Spleen (tissue), 11 donors: ENCODE measurements around the gene ZMIZ1. TPM values are rescaled to one million over a fixed set of nuclear protein-coding genes. Genes with fewer than 3 reads are reported as not detected.

Source experiments
- DNase-seq: peaks from one replicate; pipeline ENCODE4 v3.0.0-alpha.2; 2020
- H3K27ac ChIP-seq, 8 donors: fragments of 200-600 bp; sonication (generic) in 7 of 8; 1 replicate in 4 of 8; 2 replicates in 4 of 8; pipeline versions ENCODE4 v1.5.0 to v1.8.0; 2016 to 2021; ENCODE audit warnings: inconsistent platforms in 4 of 8, mild to moderate bottlenecking in 4 of 8, moderate library complexity in 1 of 8
- H3K27me3 ChIP-seq, 7 donors: fragments of 200-600 bp; sonication (generic) in 6 of 7; replicated peaks in 1 of 7; 1 replicate in 4 of 7; 2 replicates in 3 of 7; pipeline versions ENCODE4 v1.5.0 to v1.8.0; 2016 to 2021; ENCODE audit warnings: inconsistent platforms in 3 of 7, mild to moderate bottlenecking in 1 of 7
- H3K36me3 ChIP-seq, 6 donors: fragments of 200-600 bp; sonication (generic) in 5 of 6; 1 replicate in 4 of 6; 2 replicates in 2 of 6; pipeline versions ENCODE4 v1.5.0 to v1.8.0; 2016 to 2021; ENCODE audit warnings: inconsistent platforms in 2 of 6
- H3K4me1 ChIP-seq, 6 donors: fragments of 200-600 bp; sonication (generic) in 5 of 6; 1 replicate in 3 of 6; 2 replicates in 3 of 6; pipeline versions ENCODE4 v1.5.0 to v1.8.0; 2016 to 2021; ENCODE audit warnings: inconsistent platforms in 3 of 6
- H3K4me3 ChIP-seq, 8 donors: fragments of 200-600 bp; sonication (generic) in 7 of 8; 1 replicate in 4 of 8; 2 replicates in 4 of 8; pipeline versions ENCODE4 v1.5.0 to v1.8.0; 2016 to 2021; ENCODE audit warnings: inconsistent platforms in 4 of 8, mild to moderate bottlenecking in 4 of 8, moderate library complexity in 2 of 8
- H3K9me3 ChIP-seq, 8 donors: fragments of 200-600 bp; sonication (generic) in 7 of 8; 1 replicate in 4 of 8; 2 replicates in 4 of 8; pipeline versions ENCODE4 v1.5.0 to v1.8.0; 2016 to 2021; ENCODE audit warnings: inconsistent platforms in 4 of 8
- POLR2A ChIP-seq, 3 donors: fragments of 450-650 bp; IDR thresholded peaks; one replicate each; pipeline ENCODE4 v1.5.1; 2017; ENCODE audit warnings: antibody characterized with exemption in 3 of 3, mild to moderate bottlenecking in 1 of 3
- POLR2AphosphoS5 ChIP-seq, 3 donors: sonication (generic); formaldehyde crosslinking; IDR thresholded peaks; one replicate each; pipeline ENCODE4 v1.5.1; 2017; ENCODE audit warnings: antibody characterized with exemption in 3 of 3
- WGBS, 5 donors: extraction: QIAGEN DNeasy Blood & Tissue Kit in 3 of 5; methylation state at CpG; one replicate each; pipeline versions ENCODE4 v1.1.5 to v1.1.7; 2013 to 2018; 5-methylcytosine and 5-hydroxymethylcytosine counted together
- intact Hi-C: fragments of 100-400 bp; cut with DNase I; formaldehyde crosslinking; loops from one replicate; pipeline ENCODE4 v1.15.0; 2023; ENCODE audit warnings: low total_unique reads
- polyA plus RNA-seq, 3 donors: library from polyadenylated mRNA; stranded (reverse); fragments of 200-250 nt; gene quantifications; one replicate each; pipeline ENCODE4 v1.2.1, GENCODE V29; 2013
- total RNA-seq, 7 donors: library from RNA; depleted of rRNA in 3 of 7; stranded (reverse); fragments of >200 nt in 3 of 7; fragmentation: NEBNext Ultra II Directional in 4 of 7; extraction: Animal tissue kit (Norgen Biotek cat#: 25700) in 4 of 7; gene quantifications; one replicate each; pipeline versions ENCODE4 v1.1.0 to v1.2.1, GENCODE V29; 2016 to 2021
- TF ChIP-seq, protein P1 (sequence below), 11 experiments: fragments of 200-600 bp in 7 of 11; fragments of 450-650 bp in 4 of 11; sonication (generic) in 4 of 11; IDR thresholded peaks in 8 of 11; conservative IDR thresholded peaks in 3 of 11; 1 replicate in 7 of 11; 2 replicates in 4 of 11; pipeline versions ENCODE4 v1.4.0 to v1.8.0; 2016 to 2021; ENCODE audit warnings: antibody characterized with exemption in 11 of 11, inconsistent platforms in 4 of 11, mild to moderate bottlenecking in 1 of 11
- donor health status: healthy with polysubstance abuse.
- donor health status: DM: no; HTN: no; CAD: no; lungs with moderate emphysema.
- donor health status: DM: no; HTN: no; CAD: no.
- donor health status: Bipolar disorder and iron deficiency.
- donor health status: healthy.
- donor health status: DM: no; HTN: no; CAD: no.
- donor health status: DM: yes; HTN: yes; CAD: no.

Gene ZMIZ1
- total and polyA plus RNA-seq, 10 donors = 10.7 to 210 (median 125) TPM

DNA sequence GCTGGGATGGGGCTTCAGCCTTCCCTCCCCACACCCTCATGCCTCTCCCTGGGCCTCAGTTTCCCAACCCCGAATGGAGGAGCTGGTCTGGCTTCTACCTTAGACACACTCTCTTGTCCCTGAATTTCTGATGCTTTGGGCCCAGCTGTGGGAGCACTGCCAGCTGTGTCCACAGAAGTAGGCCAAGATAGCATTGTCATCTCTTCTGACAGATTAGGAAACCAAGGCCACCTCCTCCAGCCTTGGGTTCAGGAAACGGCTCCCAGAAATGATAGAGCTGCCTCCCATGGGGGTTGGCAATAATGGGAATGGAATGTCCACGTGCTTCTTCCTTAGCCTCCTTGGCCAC is 279.8 kb downstream of the ZMIZ1 start:
- intact Hi-C loops = no loop called here
- H3K9me3 ChIP-seq = no peaks in the 10 kb centered on the region
- peak overlapping the region; percentile 52 to 93 (median 78) for H3K4me3 ChIP-seq
- peak overlapping the region in 7 of 8 donors; percentile 92 to 99 (median 96) for H3K27ac ChIP-seq
- DNase-seq = no peak
- peaks cover 15 to 88% (median 66%) of the 10 kb centered on the region in 6 donors for H3K4me1 ChIP-seq
- WGBS, 5 donors = 44 to 70% (median 59%) methylated on average over 2 to 3 of the region's 3 CpGs
- peaks cover 10 to 51% (median 46%) of the 10 kb centered on the region in 6 donors for H3K36me3 ChIP-seq
- TF ChIP-seq, protein P1, sequence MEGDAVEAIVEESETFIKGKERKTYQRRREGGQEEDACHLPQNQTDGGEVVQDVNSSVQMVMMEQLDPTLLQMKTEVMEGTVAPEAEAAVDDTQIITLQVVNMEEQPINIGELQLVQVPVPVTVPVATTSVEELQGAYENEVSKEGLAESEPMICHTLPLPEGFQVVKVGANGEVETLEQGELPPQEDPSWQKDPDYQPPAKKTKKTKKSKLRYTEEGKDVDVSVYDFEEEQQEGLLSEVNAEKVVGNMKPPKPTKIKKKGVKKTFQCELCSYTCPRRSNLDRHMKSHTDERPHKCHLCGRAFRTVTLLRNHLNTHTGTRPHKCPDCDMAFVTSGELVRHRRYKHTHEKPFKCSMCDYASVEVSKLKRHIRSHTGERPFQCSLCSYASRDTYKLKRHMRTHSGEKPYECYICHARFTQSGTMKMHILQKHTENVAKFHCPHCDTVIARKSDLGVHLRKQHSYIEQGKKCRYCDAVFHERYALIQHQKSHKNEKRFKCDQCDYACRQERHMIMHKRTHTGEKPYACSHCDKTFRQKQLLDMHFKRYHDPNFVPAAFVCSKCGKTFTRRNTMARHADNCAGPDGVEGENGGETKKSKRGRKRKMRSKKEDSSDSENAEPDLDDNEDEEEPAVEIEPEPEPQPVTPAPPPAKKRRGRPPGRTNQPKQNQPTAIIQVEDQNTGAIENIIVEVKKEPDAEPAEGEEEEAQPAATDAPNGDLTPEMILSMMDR (IDR thresholded peaks at IDR 0.05 in 8 of 11, conservative IDR thresholded peaks at IDR 0.05 in 3 of 11) = no peak
- peak in 2 of 3 donors; percentile 15 to 48 for TF ChIP-seq POLR2AphosphoS5 (IDR thresholded peaks at IDR 0.05)
- H3K27me3 ChIP-seq = no peaks in the 10 kb centered on the region

DNA sequence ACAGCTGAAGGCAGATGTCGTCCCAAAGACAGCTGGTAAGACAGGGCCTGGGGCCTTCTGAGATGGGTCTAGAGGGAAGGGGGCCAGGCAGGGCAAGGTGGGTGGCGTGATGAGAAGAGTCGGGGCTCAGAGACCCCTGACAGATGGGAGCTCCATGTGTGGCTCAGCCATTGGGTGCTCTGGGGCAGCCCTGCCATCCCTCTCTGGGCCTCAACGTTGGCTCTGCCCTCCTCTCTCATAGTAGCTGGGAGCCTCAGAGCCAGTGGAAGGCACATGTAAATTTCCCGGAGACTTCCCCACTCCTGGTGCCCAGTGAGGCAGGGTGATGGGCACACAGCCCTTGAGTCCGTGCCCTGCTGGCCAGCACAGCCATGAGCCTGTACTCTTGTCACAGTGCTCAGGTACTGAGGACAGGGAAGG is 280.3 kb downstream of the ZMIZ1 start:
- peaks cover 10 to 55% (median 51%) of the 10 kb centered on the region in 6 donors for H3K36me3 ChIP-seq
- 66 to 91% (median 73%) methylated on average over 4 to 6 of the region's 6 CpGs for WGBS, 5 donors
- intact Hi-C loops = no loop called here
- DNase-seq = no peak
- H3K9me3 ChIP-seq = no peaks in the 10 kb centered on the region
- TF ChIP-seq, protein P1 (IDR thresholded peaks at IDR 0.05 in 8 of 11, conservative IDR thresholded peaks at IDR 0.05 in 3 of 11) = no peak
- TF ChIP-seq POLR2AphosphoS5 (IDR thresholded peaks at IDR 0.05) = no peak
- no peak for TF ChIP-seq POLR2A (IDR thresholded peaks at IDR 0.05)
- H3K27ac ChIP-seq = peak overlapping the region in 7 of 8 donors; percentile 92 to 99 (median 96)
- H3K4me1 ChIP-seq = peaks cover 15 to 93% (median 70%) of the 10 kb centered on the region in 6 donors
- H3K27me3 ChIP-seq = no peaks in the 10 kb centered on the region
- peak overlapping the region in 6 of 8 donors; percentile 73 to 93 (median 80) for H3K4me3 ChIP-seq

DNA sequence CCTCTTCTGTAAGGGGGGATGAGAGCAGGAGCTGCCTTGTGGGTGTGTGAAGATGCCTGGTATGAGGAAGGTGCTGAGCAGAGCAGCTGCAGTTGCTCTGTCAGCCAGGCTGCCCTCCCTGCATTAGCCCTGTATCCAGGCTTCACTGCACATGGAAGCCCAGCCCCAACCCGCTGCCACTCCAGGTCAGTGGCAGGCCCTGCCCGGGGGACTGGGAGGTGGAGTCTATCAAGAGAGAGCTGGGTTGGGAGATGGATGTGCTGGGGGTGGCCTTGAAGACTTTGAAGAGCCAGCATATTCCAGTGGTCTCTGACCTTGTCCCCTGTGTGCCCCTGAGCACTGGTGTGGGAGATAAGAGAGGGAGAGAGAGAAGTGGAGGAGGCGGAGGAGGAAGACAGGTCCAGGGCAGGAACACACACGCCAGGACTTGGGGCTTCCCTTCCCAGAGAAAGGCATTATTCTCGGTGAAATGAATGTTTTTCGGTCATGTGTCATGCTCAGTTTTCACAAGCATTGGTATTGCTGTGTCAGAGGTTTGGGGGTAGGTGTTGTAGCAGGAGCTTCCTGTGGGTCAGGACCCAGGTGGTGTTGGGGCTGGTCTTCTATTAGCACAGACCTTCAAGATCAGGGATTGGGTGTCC is 281.1 kb downstream of the ZMIZ1 start:
- peak overlapping the region in 7 of 8 donors; percentile 92 to 99 (median 96) for H3K27ac ChIP-seq
- TF ChIP-seq POLR2AphosphoS5 (IDR thresholded peaks at IDR 0.05) (peak; percentile 20 to 54 (median 40)), POLR2A (IDR thresholded peaks at IDR 0.05) (no peak)
- TF ChIP-seq, protein P1 (IDR thresholded peaks at IDR 0.05 in 8 of 11, conservative IDR thresholded peaks at IDR 0.05 in 3 of 11) = no peak
- peak; percentile 82 for DNase-seq

DNA sequence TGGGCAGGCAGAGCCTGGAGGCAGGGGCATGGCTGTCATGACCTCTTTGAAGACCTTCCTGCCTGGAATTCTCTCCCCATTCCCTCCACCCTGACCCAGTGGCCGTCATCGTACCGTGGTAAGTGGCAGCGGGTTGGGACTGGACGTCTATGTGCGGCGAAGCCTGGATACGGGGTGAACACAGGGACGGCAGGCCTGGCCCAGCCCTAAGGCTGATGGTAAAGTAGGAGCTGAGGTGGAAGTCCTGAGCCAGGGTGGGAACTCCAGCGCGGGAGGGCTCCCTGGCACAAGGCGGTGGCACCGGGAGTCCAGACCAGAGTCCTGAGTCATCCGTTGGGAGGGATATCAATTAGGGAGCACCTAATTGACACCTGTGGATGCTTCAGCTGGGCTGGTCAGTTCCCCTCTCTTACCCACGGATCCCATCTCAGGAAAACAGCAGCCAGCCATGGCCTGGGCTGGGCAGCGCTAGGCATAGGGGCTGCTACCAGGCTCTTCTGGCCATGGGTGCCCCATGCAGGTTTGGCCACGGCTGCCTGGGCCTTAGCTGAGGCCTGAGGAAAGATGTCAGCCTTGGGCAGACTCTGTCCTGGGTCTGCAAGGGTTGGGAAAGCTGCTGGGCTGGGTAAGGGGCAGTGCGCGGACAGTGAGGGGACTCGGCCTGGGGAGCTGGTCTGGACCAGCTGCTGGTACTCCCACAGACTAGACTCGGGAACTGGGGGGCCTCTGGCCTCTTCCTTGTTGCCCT is 281.8 kb downstream of the ZMIZ1 start:
- Histone ChIP-seq H3K9me3 (no peaks in the 10 kb centered on the region), H3K4me3 (peak overlapping the region in 1 of 8 donors; percentile 11), H3K27ac (peak overlapping the region in 6 of 8 donors; percentile 34 to 99 (median 96)), H3K4me1 (peaks cover 19 to 97% (median 77%) of the 10 kb centered on the region in 6 donors), H3K36me3 (peaks cover 12 to 70% (median 65%) of the 10 kb centered on the region in 6 donors), H3K27me3 (no peaks in the 10 kb centered on the region)
- TF ChIP-seq, protein P1 (IDR thresholded peaks at IDR 0.05 in 8 of 11, conservative IDR thresholded peaks at IDR 0.05 in 3 of 11) = no peak
- no peak for TF ChIP-seq POLR2A (IDR thresholded peaks at IDR 0.05)
- TF ChIP-seq POLR2AphosphoS5 (IDR thresholded peaks at IDR 0.05) = peak in 1 of 3 donors; percentile 22
- WGBS, 5 donors = 76 to 87% (median 82%) methylated on average over 14 to 21 of the region's 21 CpGs
- DNase-seq = peak; percentile 77
- intact Hi-C loops = no loop called here

More for the DNA sequence above, 281.1 kb downstream of the ZMIZ1 start:
- Histone ChIP-seq H3K36me3 (peaks cover 10 to 63% (median 59%) of the 10 kb centered on the region in 6 donors), H3K4me1 (peaks cover 19 to 97% (median 78%) of the 10 kb centered on the region in 6 donors), H3K4me3 (peak overlapping the region in 2 of 8 donors; percentile 77 to 90), H3K9me3 (no peaks in the 10 kb centered on the region), H3K27me3 (no peaks in the 10 kb centered on the region)
- intact Hi-C loops = no loop called here
- WGBS, 5 donors = 64 to 76% (median 67%) methylated on average over 6 of the region's 6 CpGs
